GM10847 (cell line): ENCODE results near the gene HNF4A.

ENCODE experiments used
- POLR2A ChIP-seq: IDR thresholded peaks from 2 replicates; pipeline ENCODE4 v1.6.1; 2011; ENCODE audit not compliant: insufficient read length; ENCODE audit errors: extremely low read depth

HNF4A gene

DNA sequence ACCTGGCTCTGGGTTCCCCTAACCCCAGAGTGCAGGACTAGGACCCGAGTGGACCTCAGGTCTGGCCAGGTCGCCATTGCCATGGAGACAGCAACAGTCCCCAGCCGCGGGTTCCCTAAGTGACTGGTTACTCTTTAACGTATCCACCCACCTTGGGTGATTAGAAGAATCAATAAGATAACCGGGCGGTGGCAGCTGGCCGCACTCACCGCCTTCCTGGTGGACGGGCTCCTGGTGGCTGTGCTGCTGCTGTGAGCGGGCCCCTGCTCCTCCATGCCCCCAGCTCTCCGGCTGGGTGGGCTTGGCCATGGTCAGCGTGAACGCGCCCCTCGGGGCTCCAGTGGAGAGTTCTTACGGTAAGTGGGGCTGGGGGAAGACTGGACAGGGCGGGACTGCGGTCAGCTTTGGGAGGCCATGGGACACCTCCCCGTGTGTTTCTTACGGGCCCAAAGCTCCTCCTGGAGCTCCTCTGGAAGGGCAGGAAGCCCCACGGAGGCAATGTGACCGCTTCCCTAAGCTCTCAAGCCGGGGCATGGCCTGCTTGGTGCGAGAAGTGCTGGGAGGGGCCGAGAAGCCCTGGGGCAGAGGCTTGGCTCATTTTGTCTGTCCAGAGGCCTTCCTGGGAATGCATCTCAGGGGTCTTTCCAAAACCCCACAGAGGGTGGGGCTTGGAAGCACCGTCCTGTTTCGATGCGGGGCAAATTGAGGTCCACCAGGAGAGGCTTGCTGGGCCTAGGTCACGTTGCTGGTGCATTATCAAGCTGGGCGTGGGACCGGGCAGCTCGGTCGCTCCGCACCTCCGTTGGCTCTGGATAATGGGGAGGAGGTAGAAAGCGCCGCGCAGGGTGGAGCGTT lies at the start of gene HNF4A:
TSS of gene HNF4A (plus strand) at position 202 of the 855 bp plus-strand sequence. CDS start at position 308, 106 bp downstream.
- TF ChIP-seq POLR2A: no peak

- no peak for TF ChIP-seq POLR2A
Measured at GRCh38 chr20:44306927-44307326, 48.6 kb upstream of the HNF4A start.

- TF ChIP-seq POLR2A: no peak
Measured at GRCh38 chr20:44309763-44310663, 45.5 kb upstream of the HNF4A start.

DNA sequence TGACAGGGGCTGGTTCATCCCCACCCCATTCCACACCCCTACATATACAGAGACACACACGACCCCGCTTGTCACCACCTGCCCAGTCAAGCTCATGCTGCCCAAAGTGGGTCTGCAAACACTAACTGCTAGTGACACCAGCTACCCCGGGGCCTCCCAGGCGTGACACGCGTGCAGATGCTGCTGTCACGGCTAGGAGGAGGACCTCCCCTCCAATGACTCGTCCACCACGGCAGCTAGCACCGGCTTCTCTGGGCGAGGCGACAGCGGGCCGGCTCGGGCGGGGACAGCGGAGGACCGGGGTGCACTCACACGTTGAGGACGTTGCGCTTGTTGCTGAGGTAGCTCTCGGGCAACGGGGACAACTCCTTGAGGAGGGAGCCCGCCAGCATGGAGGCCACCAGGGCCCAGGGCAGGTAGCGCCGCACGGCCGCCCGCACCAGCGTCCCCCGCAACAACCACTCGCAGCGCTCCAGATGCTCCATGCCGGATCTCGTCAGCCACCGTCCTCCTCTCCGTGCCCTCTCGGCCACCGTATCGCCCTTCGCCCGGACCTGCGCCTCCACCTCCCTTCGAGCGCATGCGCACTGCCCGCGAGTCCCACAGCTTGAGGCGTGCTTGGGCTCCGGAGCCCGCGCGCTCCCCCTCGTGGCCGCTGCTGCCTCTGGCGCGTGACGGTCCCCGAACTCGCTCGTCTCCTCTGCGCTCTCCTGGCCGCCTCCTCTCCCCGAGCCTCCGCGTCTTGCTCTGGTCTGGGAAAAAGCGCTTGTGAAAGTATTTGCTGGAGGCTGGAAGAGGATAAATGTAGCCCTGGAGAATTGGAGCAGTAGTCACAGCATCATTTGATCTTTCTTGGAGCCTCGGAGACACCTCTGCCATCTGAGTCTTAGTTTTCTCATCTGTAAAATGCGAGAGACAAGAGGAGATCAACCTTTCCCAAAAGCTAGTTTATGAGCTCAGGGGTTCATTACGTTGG lies 44.5 kb upstream of the HNF4A start, which contains the start of gene FITM2:
TSS of gene FITM2 (minus strand) at position 539 of the 976 bp plus-strand sequence. CDS start at position 485, 54 bp downstream.
- peak; percentile 49 for TF ChIP-seq POLR2A

GRCh38 chr20:44314870-44315269 lies 40.6 kb upstream of the HNF4A start:
- TF ChIP-seq POLR2A: no peak

GRCh38 chr20:44319839-44320422 lies 35.6 kb upstream of the HNF4A start:
- TF ChIP-seq POLR2A: no peak

GRCh38 chr20:44324343-44324742 lies 31.2 kb upstream of the HNF4A start:
- no peak for TF ChIP-seq POLR2A

DNA sequence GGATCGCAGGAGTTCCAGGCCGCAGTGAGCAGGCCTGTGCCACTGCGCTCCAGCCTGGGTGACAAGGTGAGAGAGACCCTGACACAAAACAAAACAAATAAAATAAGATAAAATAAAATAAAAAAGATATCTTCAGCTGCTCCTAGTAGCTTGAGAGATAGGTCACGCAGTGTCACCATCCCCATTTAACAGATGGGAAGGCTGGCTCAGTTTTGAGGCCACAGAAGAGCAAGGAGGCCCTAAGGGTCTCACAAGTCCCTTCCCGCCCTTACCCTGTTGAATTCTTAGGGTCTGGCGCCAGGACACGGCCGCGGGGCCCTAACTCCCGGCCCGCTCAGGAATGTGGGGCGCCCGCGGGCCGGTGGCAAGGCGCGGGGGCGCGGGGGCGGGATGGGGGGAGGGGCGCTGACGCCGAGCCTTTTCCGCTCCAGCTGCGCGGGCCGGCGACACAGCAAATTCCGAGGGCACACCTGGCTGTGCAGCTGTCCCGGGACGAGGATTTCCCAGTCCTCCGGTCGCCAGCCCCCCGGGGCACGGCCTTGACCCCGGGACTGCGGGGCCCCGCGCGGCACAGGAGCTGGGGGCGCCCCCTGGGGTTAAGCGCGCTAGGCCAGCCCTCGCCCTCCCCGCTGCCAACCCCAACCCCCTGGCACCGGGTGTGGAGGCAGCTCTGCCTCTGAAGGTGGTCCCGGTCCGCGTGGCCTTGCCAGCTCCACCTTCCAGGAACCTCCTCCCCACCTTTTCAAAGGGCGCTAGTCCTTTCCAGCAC lies 28.9 kb upstream of the HNF4A start:
- TF ChIP-seq POLR2A: no peak

- no peak for TF ChIP-seq POLR2A
Measured at GRCh38 chr20:44328428-44328827, 27.1 kb upstream of the HNF4A start.

- no peak for TF ChIP-seq POLR2A
Measured at GRCh38 chr20:44331201-44331600, 24.3 kb upstream of the HNF4A start.

- no peak for TF ChIP-seq POLR2A
Measured at GRCh38 chr20:44334306-44334705, 21.2 kb upstream of the HNF4A start.

DNA sequence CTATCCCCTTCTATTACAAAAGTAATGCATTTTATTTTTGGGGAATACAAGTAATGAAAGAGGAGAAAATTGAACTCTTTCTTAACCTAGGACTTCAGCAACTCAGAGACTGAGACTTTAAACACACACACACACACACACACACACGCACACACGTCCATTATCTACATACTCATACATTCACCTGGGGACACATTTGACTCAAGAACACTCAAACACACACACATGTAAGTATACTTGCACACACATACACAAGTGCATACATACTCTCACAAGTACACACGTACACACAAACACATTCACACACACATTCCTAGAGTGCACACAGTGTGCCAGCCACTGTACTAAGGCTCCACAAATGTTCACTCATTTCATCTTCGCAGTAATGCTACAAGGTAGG lies 20.8 kb upstream of the HNF4A start:
- no peak for TF ChIP-seq POLR2A

GRCh38 chr20:44335675-44336074 lies 19.8 kb upstream of the HNF4A start:
- TF ChIP-seq POLR2A: no peak
